ENCODE results near the gene IGFBP1.

The IGFBP1 gene

DNA sequence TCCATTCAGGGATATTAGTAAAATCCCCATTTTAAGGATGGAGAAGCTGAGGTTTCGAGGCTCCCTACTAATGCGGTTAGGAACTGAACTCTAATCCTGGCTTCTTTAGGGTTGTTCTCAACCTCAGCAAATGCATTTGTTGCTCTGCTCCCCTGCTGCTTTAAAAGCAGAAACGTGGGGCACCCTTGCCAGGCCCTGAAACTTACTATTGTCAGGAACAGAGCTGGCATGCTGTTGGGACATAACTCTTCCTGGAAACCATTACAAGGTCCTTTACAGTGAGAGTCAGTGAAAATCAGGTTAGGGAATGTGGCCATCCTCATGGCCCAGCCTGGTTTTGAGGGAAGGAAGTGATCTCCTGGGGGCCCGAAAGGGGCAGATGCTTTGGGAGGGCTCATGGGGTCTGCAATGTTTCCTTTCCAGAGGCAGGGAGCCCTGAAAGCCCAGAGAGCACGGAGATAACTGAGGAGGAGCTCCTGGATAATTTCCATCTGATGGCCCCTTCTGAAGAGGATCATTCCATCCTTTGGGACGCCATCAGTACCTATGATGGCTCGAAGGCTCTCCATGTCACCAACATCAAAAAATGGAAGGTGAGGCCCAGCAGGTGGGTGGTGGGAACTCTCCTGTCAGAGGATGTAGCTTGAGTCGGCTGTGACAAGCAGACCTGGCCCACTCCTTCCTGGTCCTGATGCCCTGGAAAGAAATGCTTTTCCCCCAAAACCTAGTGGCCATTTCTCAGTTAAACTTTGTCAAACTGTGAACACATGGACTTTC lies 2.0 kb downstream of the IGFBP1 start:
- Mint-ChIP-seq H3K27me3 (peaks cover 82% of the 10 kb centered on the region), H3K4me1 (ENCODE audit: low read depth) (peaks cover 3% of the 10 kb centered on the region), H3K27ac (no peak overlapping the region), H3K4me3 (no peak overlapping the region), H3K36me3 (ENCODE audit: low read depth) (no peaks in the 10 kb centered on the region), H3K9me3 (no peaks in the 10 kb centered on the region)
- no peak for DNase-seq

DNA sequence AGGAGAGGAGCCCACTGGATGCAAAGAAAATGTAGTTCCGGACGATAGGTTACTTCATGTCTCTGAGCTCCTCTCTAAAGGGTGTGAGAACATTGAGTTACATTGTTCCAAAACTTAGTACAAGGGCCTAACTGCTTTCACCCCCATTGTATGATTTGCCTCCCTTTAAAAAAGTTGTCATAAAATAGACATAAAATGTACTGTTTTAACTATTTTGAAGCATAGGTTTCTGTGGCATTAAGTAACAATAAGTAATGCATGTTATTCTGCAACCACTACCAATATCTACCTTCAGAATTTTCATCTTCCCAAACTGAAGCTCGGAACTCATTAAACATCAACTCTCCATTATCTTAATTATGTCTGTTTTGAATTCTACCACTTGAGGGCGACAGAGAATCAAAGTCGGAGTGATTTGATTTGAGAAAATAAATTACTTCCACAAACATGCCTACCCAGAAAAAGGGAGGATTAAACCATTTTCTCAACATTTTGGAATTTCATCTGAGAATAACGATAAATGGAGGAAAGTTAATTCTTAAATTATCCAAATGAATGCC lies 2.7 kb downstream of the IGFBP1 start:
- Mint-ChIP-seq H3K4me1 (ENCODE audit: low read depth) (peaks cover 3% of the 10 kb centered on the region), H3K36me3 (ENCODE audit: low read depth) (no peaks in the 10 kb centered on the region), H3K9me3 (no peaks in the 10 kb centered on the region), H3K27me3 (peaks cover 84% of the 10 kb centered on the region), H3K27ac (no peak overlapping the region), H3K4me3 (no peak overlapping the region)
- DNase-seq = no peak

DNA sequence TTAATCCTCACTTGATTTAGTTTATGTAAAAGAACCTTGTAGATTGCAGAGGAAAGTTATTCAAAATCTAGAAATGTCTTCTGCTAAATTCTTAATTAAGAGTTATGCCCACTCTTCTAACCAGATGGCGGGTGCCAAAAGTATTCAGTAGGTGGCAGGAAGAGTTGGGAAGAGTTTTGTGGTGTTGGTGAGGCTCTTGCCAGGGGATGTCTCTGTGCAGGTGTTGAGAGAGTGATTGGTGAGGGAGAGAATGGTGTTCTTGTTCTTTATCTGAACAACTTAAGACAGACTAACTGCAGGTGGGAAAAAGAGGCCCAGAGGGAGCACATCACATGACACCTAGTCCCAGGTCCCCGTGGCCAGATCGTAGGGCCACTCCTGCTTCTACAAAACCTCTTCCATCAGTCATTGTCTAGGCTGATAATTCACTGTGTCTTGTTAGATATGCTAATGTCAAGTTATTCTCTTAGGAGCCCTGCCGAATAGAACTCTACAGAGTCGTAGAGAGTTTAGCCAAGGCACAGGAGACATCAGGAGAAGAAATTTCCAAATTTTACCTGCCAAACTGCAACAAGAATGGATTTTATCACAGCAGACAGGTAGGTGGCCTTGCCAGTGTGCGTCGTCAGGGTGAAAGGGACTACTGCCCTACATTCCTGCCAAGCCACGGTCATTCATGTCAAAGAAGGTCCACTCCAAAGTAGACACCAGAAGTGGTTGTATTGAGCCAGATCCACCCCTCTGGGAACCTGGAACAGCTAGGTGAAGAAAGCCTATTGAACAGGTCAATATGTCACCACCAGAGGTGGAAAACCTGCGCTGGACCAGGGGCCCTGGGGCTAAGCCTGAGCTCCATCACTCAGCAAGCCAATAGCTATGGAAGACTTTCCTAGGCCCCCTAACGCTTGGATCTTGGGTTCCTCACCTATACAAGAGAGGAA lies 3.4 kb downstream of the IGFBP1 start:
- H3K9me3 Mint-ChIP-seq = no peaks in the 10 kb centered on the region
- H3K27me3 Mint-ChIP-seq = peaks cover 86% of the 10 kb centered on the region
- H3K4me1 Mint-ChIP-seq (ENCODE audit: low read depth) = peaks cover 3% of the 10 kb centered on the region
- no peak overlapping the region for H3K27ac Mint-ChIP-seq
- DNase-seq = no peak
- H3K4me3 Mint-ChIP-seq = no peak overlapping the region
- no peaks in the 10 kb centered on the region for H3K36me3 Mint-ChIP-seq (ENCODE audit: low read depth)

DNA sequence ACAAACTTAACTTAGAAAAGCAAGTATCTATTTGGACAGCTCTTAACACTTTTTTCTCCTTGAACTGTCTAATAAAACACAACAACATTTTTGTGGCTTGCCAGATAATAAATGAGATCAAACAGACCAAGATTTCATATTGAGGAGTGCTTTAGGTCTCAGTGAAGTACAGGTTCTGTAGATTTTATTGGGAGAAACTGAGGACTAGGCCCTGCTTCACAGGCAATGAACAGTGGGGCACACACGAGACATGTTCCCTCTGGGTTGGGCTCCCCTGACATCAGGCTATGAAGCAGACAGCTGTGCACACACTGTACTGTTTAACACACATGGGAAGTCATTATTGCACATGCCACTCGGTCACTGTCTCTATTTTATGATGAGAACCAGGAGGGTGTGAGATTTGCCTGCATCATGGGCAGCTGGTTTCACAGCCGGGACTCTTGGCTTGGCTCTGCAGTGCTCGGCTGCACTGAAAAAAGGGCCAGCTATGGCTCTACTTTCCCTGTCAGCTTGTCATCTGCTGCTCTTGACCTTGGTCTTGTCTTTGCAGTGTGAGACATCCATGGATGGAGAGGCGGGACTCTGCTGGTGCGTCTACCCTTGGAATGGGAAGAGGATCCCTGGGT lies 4.2 kb downstream of the IGFBP1 start:
- Mint-ChIP-seq H3K4me1 (ENCODE audit: low read depth) (peaks cover 3% of the 10 kb centered on the region), H3K27me3 (peaks cover 80% of the 10 kb centered on the region), H3K36me3 (ENCODE audit: low read depth) (no peaks in the 10 kb centered on the region)

DNA sequence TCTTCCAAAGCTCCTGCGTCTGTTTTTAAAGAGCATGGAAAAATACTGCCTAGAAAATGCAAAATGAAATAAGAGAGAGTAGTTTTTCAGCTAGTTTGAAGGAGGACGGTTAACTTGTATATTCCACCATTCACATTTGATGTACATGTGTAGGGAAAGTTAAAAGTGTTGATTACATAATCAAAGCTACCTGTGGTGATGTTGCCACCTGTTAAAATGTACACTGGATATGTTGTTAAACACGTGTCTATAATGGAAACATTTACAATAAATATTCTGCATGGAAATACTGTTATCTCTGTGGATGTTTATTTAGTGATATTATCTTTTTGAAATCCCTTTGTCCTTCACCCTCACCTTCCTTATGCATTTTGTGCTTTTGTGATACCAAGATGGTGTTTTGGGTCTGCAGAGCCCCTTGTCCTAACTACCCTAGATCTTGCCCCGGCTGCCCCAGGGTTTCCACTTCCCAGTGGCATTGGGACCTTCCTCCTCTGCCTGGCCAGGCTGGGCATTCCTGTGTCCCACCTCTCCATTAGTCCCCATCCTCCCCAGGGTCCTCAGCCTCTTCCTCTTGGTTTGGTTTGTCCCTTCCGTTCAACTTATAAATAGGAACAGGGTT lies 5.2 kb downstream of the IGFBP1 start:
- peaks cover 76% of the 10 kb centered on the region for H3K27me3 Mint-ChIP-seq
- no peak overlapping the region for H3K27ac Mint-ChIP-seq
- no peaks in the 10 kb centered on the region for H3K4me1 Mint-ChIP-seq (ENCODE audit: low read depth)
- H3K9me3 Mint-ChIP-seq = no peaks in the 10 kb centered on the region
- no peak for DNase-seq
- H3K36me3 Mint-ChIP-seq (ENCODE audit: low read depth) = no peaks in the 10 kb centered on the region
- no peak overlapping the region for H3K4me3 Mint-ChIP-seq

More for the DNA sequence above, 4.2 kb downstream of the IGFBP1 start:
- H3K27ac Mint-ChIP-seq = no peak overlapping the region
- no peak overlapping the region for H3K4me3 Mint-ChIP-seq
- no peaks in the 10 kb centered on the region for H3K9me3 Mint-ChIP-seq
- DNase-seq = no peak

DNA sequence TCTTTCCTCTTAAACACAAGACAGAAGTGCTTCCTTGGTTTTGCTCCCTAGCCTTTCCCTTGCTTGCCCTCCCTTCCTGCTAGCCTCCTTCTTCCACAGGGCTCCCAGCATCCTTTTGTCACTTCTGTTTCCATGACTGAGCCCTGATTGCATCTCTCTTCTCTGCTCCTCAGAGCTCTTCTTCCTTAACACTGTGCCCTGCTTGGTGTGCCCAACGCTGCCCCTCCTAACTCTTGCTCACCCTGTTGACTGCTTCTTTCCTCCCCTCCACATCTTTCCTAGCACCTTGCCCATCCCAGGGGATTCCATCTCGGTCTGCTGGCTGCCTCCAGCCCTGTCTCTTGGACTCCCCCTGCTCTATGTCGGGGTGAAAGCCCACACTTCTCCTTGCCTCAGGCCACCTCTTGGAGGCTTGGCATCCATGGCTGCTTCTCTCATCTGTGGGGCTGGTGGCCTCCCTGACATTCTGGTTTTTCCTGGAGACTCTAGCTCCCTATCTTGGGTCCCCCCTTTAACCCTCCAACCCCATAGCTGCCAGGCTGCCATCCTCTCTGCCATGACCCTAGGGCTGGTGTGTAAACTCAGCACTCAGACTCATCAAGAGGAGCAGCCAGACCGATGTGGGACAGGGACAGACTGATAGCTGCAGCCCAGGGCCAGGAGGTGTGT lies 5.8 kb downstream of the IGFBP1 start:
- Mint-ChIP-seq H3K27me3 (peaks cover 71% of the 10 kb centered on the region), H3K27ac (no peak overlapping the region), H3K4me3 (no peak overlapping the region), H3K36me3 (ENCODE audit: low read depth) (no peaks in the 10 kb centered on the region), H3K9me3 (no peaks in the 10 kb centered on the region), H3K4me1 (ENCODE audit: low read depth) (no peaks in the 10 kb centered on the region)
- DNase-seq = no peak

DNA sequence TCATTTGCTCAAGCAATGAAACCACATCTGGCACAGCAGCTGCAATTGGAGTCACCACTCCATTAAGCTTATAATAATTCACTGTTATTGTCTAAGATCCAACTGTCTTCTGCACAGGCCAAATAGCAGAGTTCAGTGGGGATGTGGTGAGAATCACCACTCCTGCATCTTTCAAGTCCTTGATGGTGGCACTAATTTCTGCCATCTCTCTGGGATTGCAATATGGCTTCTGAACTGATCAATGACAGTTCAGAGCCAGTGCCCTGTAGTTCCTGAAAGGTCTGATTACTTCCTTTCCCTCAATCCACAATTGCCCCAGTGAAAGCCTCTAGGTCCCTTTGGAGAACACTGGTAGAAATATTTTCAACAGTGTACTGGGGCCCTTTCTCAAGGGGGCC lies 6.4 kb downstream of the IGFBP1 start:
- Mint-ChIP-seq H3K4me3 (no peak overlapping the region), H3K27ac (no peak overlapping the region), H3K36me3 (ENCODE audit: low read depth) (no peaks in the 10 kb centered on the region), H3K4me1 (ENCODE audit: low read depth) (no peaks in the 10 kb centered on the region), H3K27me3 (peaks cover 66% of the 10 kb centered on the region), H3K9me3 (no peaks in the 10 kb centered on the region)
- DNase-seq = no peak

DNA sequence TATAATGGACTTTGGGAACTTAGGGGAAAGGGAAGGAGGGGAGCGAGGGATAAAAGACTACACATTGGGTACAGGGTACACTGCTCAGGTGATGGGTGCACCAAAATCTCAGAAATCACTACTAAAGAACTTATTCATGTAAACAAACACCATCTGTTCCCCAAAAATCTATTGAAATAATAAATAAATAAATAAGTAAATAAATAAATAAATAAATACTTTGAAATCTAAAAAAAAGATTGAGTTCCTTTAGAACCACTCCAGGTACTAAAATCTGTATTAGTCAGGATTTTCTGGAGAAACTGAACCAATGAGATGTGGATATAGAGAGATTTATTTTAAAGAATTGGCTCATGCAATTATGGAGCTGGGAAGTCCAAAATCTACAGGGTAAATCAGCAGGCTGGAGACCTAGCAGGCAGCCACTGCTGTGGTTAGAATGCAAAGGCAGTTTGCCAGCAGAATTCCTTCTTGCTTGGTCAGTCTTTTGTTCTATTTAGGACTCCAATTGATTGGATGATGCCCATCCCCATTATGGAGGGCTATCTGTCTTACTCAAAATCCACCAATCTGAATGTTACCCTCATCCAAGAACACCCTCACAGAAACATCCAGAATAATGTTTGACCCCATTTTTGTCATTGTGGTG lies 8.9 kb downstream of the IGFBP1 start:
- DNase-seq = no peak
- no peak overlapping the region for H3K27ac Mint-ChIP-seq
- no peaks in the 10 kb centered on the region for H3K4me1 Mint-ChIP-seq (ENCODE audit: low read depth)
- no peaks in the 10 kb centered on the region for H3K36me3 Mint-ChIP-seq (ENCODE audit: low read depth)
- no peaks in the 10 kb centered on the region for H3K9me3 Mint-ChIP-seq
- peaks cover 46% of the 10 kb centered on the region for H3K27me3 Mint-ChIP-seq
- H3K4me3 Mint-ChIP-seq = no peak overlapping the region

DNA sequence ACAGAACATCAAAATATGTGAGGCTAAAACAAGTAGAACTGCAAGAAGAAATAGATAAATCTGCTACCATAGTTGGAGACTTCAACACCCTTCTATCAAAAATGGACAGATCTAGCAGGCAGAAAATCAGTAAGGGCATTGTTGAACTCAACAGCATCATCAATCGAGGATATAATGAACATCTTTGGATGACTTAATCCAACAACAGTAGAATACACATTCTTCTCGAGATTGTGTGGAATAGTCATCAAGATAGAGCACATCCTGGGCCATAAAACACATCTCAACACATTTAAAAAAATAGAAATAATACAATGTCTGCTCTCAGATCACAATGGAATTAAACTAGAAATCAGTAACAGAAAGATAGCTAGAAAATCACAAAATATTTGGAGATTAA lies 9.9 kb downstream of the IGFBP1 start:
- H3K4me3 Mint-ChIP-seq = no peak overlapping the region
- H3K4me1 Mint-ChIP-seq (ENCODE audit: low read depth) = no peaks in the 10 kb centered on the region
- H3K27ac Mint-ChIP-seq = no peak overlapping the region
- H3K9me3 Mint-ChIP-seq = peaks cover 6% of the 10 kb centered on the region
- H3K36me3 Mint-ChIP-seq (ENCODE audit: low read depth) = no peaks in the 10 kb centered on the region
- DNase-seq = no peak
- H3K27me3 Mint-ChIP-seq = peaks cover 39% of the 10 kb centered on the region

DNA sequence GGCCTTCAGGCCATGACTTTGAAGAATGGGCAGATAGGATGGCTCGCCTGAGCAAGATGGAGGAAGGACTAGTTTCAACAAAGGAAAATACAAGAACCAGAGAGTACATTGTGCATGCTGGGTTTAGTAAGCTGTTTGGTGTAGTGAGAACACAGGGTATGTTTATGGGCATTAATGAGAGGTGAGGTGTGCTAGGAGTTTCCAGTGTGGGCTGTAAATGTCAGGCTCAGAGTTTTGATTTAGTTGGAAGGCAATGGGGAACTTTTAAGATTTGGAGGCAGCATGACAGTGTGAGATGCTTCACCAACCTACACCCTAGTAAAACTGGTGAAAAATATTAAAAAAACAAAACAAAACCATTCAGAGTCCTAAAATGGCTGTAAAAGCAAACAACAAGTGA lies 13.3 kb downstream of the IGFBP1 start:
- H3K4me3 Mint-ChIP-seq = no peak overlapping the region
- peaks cover 9% of the 10 kb centered on the region for H3K27me3 Mint-ChIP-seq
- no peaks in the 10 kb centered on the region for H3K36me3 Mint-ChIP-seq (ENCODE audit: low read depth)
- H3K27ac Mint-ChIP-seq = no peak overlapping the region
- H3K4me1 Mint-ChIP-seq (ENCODE audit: low read depth) = no peaks in the 10 kb centered on the region
- H3K9me3 Mint-ChIP-seq = peaks cover 10% of the 10 kb centered on the region
- DNase-seq = no peak

DNA sequence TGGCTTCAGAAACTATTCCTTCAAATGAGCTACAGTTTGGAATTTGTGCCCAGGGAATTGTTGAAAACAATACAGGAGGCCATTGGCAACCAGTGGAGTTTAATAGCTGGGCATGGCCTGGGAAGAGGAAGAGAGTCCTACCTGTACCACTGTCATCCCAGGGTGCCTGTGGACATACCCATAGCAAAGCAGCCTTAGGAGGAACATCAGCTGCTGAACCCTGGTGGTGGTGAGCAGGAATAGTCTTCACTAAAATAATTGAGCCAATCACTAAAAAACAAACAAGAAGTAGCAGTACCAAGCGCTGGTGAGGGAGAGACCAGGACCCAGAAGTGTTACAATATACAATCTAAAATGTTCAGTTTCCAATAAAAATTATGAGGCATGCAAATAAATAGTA lies 14.5 kb downstream of the IGFBP1 start:
- Mint-ChIP-seq H3K36me3 (ENCODE audit: low read depth) (no peaks in the 10 kb centered on the region), H3K9me3 (peaks cover 10% of the 10 kb centered on the region), H3K4me3 (no peak overlapping the region), H3K27me3 (peaks cover 7% of the 10 kb centered on the region), H3K27ac (no peak overlapping the region), H3K4me1 (ENCODE audit: low read depth) (no peaks in the 10 kb centered on the region)
- no peak for DNase-seq

DNA sequence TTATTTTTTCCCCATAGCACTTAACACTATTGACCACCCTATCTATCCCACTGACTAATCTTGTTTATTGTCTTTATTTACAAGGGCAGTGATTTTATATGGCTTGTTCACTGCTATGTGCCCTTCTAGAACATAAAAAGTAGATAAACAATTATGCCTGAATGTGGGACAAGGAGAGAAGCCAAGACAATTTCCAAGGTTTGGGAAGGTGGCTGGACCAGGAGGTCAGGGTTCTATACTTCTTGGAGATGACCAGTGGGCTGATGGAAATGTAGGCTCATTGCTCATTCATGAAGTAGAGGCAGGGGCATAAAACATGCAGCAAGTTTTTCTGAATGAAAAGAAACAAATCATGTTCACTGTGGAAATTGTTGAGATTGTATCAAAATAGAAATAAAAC lies 21.3 kb downstream of the IGFBP1 start:
- peaks cover 6% of the 10 kb centered on the region for H3K9me3 Mint-ChIP-seq
- peaks cover 22% of the 10 kb centered on the region for H3K27me3 Mint-ChIP-seq
- no peak overlapping the region for H3K4me3 Mint-ChIP-seq
- no peak overlapping the region for H3K27ac Mint-ChIP-seq
- H3K4me1 Mint-ChIP-seq (ENCODE audit: low read depth) = no peaks in the 10 kb centered on the region
- DNase-seq = no peak
- no peaks in the 10 kb centered on the region for H3K36me3 Mint-ChIP-seq (ENCODE audit: low read depth)

DNA sequence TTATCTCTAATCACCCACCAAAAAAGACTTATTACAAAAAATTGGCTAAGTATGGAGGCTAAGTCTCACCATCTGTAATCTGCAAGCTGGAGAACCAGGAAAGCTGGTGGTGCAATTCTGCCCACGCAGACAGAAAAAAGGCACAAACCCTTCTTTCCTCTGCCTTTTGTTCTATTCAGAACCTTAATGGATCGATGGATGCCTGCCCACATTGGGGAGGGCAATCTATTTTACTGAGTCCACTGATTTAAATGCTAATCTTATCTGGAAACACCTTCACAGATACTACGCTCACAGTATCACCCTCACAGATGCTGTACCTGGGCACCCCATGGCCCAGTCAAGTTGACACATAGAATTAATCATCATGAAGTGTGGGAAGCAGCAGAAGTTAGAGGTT lies 22.6 kb downstream of the IGFBP1 start:
- no peak for DNase-seq
- Mint-ChIP-seq H3K4me1 (ENCODE audit: low read depth) (no peaks in the 10 kb centered on the region), H3K27ac (no peak overlapping the region), H3K27me3 (peaks cover 26% of the 10 kb centered on the region), H3K9me3 (peaks cover 6% of the 10 kb centered on the region), H3K4me3 (no peak overlapping the region), H3K36me3 (ENCODE audit: low read depth) (no peaks in the 10 kb centered on the region)
